H54 (cell line): ENCODE results near the gene KBTBD4.
"Not testable (repeated sequence)": the region's sequence is repeated elsewhere in the genome, so short reads cannot be mapped to it uniquely, and the experiment has no call there.

Source experiments
- DNase-seq: peaks from one replicate; pipeline ENCODE4 v3.0.0; 2011; ENCODE audit warnings: low spot score, mixed read lengths; ENCODE audit not compliant: insufficient read length
- FAIRE-seq: peaks from 3 replicates; lab custom pipeline; 2011; peaks lifted over from hg19 to GRCh38; lab: Jason Lieb, UNC
- POLR2A ChIP-seq: IDR thresholded peaks from 2 replicates; pipeline ENCODE4 v1.6.1; 2011; ENCODE audit warnings: low read depth, mild to moderate bottlenecking, low read length

Gene KBTBD4

GRCh38 chr11:47586098-47586855 lies 7.5 kb upstream of the KBTBD4 start, which contains the start of gene FAM180B:
FAM180B (plus strand) TSS chr11:47586678; CDS start chr11:47586769, 91 bp downstream.
- DNase-seq (no peak), FAIRE-seq (no peak)
- no peak for TF ChIP-seq POLR2A

GRCh38 chr11:47583844-47584243 lies 5.1 kb upstream of the KBTBD4 start:
- no peak for TF ChIP-seq POLR2A
- FAIRE-seq, result no peak
- DNase-seq, result no peak

GRCh38 chr11:47577460-47578041 lies 1.2 kb downstream of the KBTBD4 start:
- no peak for TF ChIP-seq POLR2A
- no peak for FAIRE-seq
- no peak for DNase-seq

- TF ChIP-seq POLR2A, result no peak
- DNase-seq (no peak), FAIRE-seq (no peak)
Observed at GRCh38 chr11:47573321-47573720, 5.4 kb downstream of the KBTBD4 start.

- FAIRE-seq, result no peak
- TF ChIP-seq POLR2A, result no peak
- DNase-seq, result no peak
Observed at GRCh38 chr11:47572715-47573255, 6.0 kb downstream of the KBTBD4 start.

- FAIRE-seq, result no peak
- TF ChIP-seq POLR2A, result no peak
- DNase-seq, result peak; percentile 60
Observed at GRCh38 chr11:47571895-47572294, 6.9 kb downstream of the KBTBD4 start.

GRCh38 chr11:47571357-47571729 lies 7.4 kb downstream of the KBTBD4 start:
- no peak for TF ChIP-seq POLR2A
- no peak for FAIRE-seq
- DNase-seq, result no peak

GRCh38 chr11:47570651-47571356 lies 8.0 kb downstream of the KBTBD4 start:
- TF ChIP-seq POLR2A, result no peak
- no peak for DNase-seq
- no peak for FAIRE-seq

GRCh38 chr11:47569646-47570045 lies 9.1 kb downstream of the KBTBD4 start:
- no peak for TF ChIP-seq POLR2A
- FAIRE-seq, result no peak

GRCh38 chr11:47566149-47566698 lies 12.5 kb downstream of the KBTBD4 start:
- DNase-seq (no peak), FAIRE-seq (no peak)
- no peak for TF ChIP-seq POLR2A

More at GRCh38 chr11:47569646-47570045, 9.1 kb downstream of the KBTBD4 start:
- no peak for DNase-seq

- FAIRE-seq (no peak), DNase-seq (peak; percentile 80)
- TF ChIP-seq POLR2A, result peak; percentile 89
Observed at GRCh38 chr11:47565340-47566148, 13.2 kb downstream of the KBTBD4 start, which contains the start of gene PTPMT1. PTPMT1 (plus strand) TSS chr11:47565599; CDS start chr11:47565623, 24 bp downstream.

GRCh38 chr11:47564933-47565339 lies 13.8 kb downstream of the KBTBD4 start:
- no peak for TF ChIP-seq POLR2A
- DNase-seq (no peak), FAIRE-seq (no peak)

- not testable (repeated sequence) for FAIRE-seq, DNase-seq
Observed at GRCh38 chr11:47564366-47564765, 14.4 kb downstream of the KBTBD4 start.

- not testable (repeated sequence) for FAIRE-seq
Observed at GRCh38 chr11:47562393-47562792, 16.4 kb downstream of the KBTBD4 start.

More at GRCh38 chr11:47562393-47562792, 16.4 kb downstream of the KBTBD4 start:
- not testable (repeated sequence) for DNase-seq
